CD4-positive, alpha-beta T cell treated with Interferon gamma for 1 hour (primary cell): ENCODE results near the gene SLC26A6.

Source experiments
- DNase-seq: peaks from one replicate; pipeline ENCODE4 v3.0.0-alpha.2; 2020

The SLC26A6 gene

GRCh38 chr3:48635222-48636021 is at the start of gene SLC26A6:
SLC26A6 (minus strand) TSS chr3:48635461; CDS start chr3:48635393, 68 bp downstream.
- peak; percentile 90 for DNase-seq

GRCh38 chr3:48684480-48685143 is 49.4 kb upstream of the SLC26A6 start:
- DNase-seq, result no peak

- DNase-seq, result no peak
Observed at GRCh38 chr3:48684054-48684349, 48.7 kb upstream of the SLC26A6 start.

GRCh38 chr3:48682786-48683185 is 47.5 kb upstream of the SLC26A6 start:
- DNase-seq, result no peak

- no peak for DNase-seq
Observed at GRCh38 chr3:48681974-48682610, 46.8 kb upstream of the SLC26A6 start.

- no peak for DNase-seq
Observed at GRCh38 chr3:48681541-48681880, 46.2 kb upstream of the SLC26A6 start.

- no peak for DNase-seq
Observed at GRCh38 chr3:48680811-48681540, 45.7 kb upstream of the SLC26A6 start.

- no peak for DNase-seq
Observed at GRCh38 chr3:48679411-48680391, 44.4 kb upstream of the SLC26A6 start.

GRCh38 chr3:48678566-48679380 is 43.5 kb upstream of the SLC26A6 start:
- DNase-seq, result no peak

- no peak for DNase-seq
Observed at GRCh38 chr3:48678056-48678455, 42.8 kb upstream of the SLC26A6 start.

GRCh38 chr3:48674505-48674904 is 39.2 kb upstream of the SLC26A6 start:
- DNase-seq, result no peak

- DNase-seq, result no peak
Observed at GRCh38 chr3:48672522-48672921, 37.3 kb upstream of the SLC26A6 start.

- DNase-seq, result no peak
Observed at GRCh38 chr3:48664929-48665328, 29.7 kb upstream of the SLC26A6 start.

GRCh38 chr3:48664313-48664644 is 29.0 kb upstream of the SLC26A6 start:
- DNase-seq, result no peak

- peak; percentile 90 for DNase-seq
Observed at GRCh38 chr3:48663489-48664312, 28.4 kb upstream of the SLC26A6 start.

GRCh38 chr3:48662753-48663488 is 27.7 kb upstream of the SLC26A6 start, which contains the start of gene CELSR3:
CELSR3 (minus strand) TSS chr3:48662886; CDS start chr3:48662634, 252 bp downstream.
- DNase-seq, result peak; percentile 61

- no peak for DNase-seq
Observed at GRCh38 chr3:48662145-48662752, 27.0 kb upstream of the SLC26A6 start.

GRCh38 chr3:48661501-48662144 is 26.4 kb upstream of the SLC26A6 start:
- DNase-seq, result peak; percentile 39
